ENCODE measurements around the gene VAPA.

DNA sequence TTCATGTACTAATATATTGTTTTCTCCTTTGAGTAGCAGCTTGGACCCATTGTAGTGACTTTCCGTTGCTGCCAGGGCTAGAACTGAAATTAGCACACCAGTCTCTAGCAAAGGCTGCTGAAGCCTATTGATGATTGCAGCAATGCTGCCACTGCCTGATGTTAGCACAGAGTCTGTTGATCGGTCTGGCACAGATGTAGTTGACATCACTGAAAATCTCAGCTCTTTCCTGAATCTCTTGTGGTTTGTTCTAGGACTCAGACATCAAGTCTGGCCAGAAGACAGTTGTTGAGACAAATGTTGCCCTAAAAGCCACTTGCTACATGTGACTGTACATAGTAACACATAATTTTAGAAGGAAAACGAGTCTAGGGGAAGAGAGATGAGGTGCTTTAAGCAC is 47.2 kb downstream of the VAPA start:
- TF ChIP-seq TARDBP (IDR thresholded peaks at IDR 0.05) (no peak), PKNOX1 (IDR thresholded peaks at IDR 0.05) (no peak), FOXA1 (IDR thresholded peaks at IDR 0.05) (no peak)

Data from HEK293T (cell line).